Osteocyte (in vitro differentiated cells): ENCODE data around the gene CFAP45. TPM values are rescaled to one million over a fixed set of nuclear protein-coding genes. Genes with fewer than 3 reads are reported as not detected.

Experiments used
- DNase-seq: peaks from one replicate; pipeline ENCODE4 v3.0.0; 2021; ENCODE audit warnings: mixed read lengths; ENCODE audit not compliant: unreplicated experiment; ENCODE audit errors: extremely low spot score
- H3K27ac Mint-ChIP-seq: one replicate; pipeline ENCODE4 v1.8.0; 2021; ENCODE audit warnings: mild to moderate bottlenecking, mixed read lengths; ENCODE audit not compliant: unreplicated experiment
- H3K27me3 Mint-ChIP-seq: one replicate; pipeline ENCODE4 v1.8.0; 2021; ENCODE audit warnings: mixed read lengths; ENCODE audit not compliant: unreplicated experiment
- H3K36me3 Mint-ChIP-seq: one replicate; pipeline ENCODE4 v1.8.0; 2021; ENCODE audit warnings: mixed read lengths; ENCODE audit not compliant: unreplicated experiment
- H3K4me1 Mint-ChIP-seq: one replicate; pipeline ENCODE4 v1.8.0; 2021; ENCODE audit warnings: mixed read lengths; ENCODE audit not compliant: unreplicated experiment
- H3K4me3 Mint-ChIP-seq: one replicate; pipeline ENCODE4 v1.8.0; 2021; ENCODE audit warnings: mild to moderate bottlenecking, moderate library complexity, mixed read lengths; ENCODE audit not compliant: unreplicated experiment
- H3K9me3 Mint-ChIP-seq: one replicate; pipeline ENCODE4 v1.8.0; 2021; ENCODE audit warnings: mixed read lengths; ENCODE audit not compliant: unreplicated experiment
- total RNA-seq: library from RNA; stranded (reverse); gene quantifications from 2 replicates; pipeline ENCODE4 v1.2.1, GENCODE V29; 2021
- TF ChIP-seq, protein P1 (sequence below): fragments of 200-600 bp; sonication (generic); IDR thresholded peaks from 2 replicates; pipeline ENCODE4 v1.5.0; 2021; ENCODE audit warnings: antibody characterized with exemption, mild to moderate bottlenecking, moderate library complexity

The CFAP45 gene
- total RNA-seq, 1 donor from 2014 or later, result 0.83 TPM

DNA sequence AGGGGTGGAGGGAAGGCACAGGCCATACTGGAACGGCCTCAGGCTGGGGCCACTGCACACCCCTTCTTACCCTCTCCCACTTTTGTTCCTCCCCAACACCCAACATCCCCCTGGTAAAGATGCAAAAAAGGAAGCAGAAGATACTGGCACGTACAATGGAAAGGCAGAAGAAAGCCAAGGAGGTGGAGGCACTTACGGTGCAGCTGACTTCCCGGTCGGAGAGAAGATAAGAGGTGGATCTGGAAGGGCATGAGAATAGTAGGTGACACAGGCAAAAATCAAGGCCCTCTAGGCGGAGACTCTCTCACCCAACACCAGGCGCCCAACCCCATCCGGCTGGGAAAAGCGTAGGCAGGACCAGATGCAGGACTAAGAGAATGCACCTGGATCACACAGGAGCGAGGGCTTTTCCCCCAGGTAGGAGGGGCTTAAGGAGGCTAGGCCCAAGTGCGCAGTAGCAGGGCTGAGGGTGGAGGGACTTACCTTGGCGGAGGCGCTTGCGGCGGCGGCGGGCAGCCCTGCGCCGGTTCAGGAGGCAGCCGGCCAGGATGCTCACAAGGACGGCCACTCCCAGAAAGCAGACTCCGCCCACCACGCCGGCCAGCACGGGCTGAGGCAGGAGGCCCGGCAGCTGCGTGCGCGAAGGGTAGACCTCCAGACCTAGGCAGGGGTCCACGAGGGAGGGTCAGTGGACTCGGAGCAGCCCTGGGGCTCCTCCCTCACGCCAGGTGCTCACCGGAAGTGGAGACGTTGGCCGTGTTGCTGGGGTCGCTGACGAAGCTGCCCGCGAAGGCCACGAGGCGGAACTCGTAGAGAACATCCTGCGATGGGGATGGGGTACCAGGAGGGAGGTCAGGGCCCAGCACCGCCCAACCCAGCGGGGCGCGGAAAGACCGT, 29.4 kb upstream of the CFAP45 start:
- peaks cover 5% of the 10 kb centered on the region for H3K27me3 Mint-ChIP-seq
- peaks cover 11% of the 10 kb centered on the region for H3K4me1 Mint-ChIP-seq
- H3K4me3 Mint-ChIP-seq, result no peak overlapping the region
- H3K27ac Mint-ChIP-seq, result no peak overlapping the region
- no peak for DNase-seq
- H3K9me3 Mint-ChIP-seq, result no peaks in the 10 kb centered on the region
- TF ChIP-seq, protein P1, sequence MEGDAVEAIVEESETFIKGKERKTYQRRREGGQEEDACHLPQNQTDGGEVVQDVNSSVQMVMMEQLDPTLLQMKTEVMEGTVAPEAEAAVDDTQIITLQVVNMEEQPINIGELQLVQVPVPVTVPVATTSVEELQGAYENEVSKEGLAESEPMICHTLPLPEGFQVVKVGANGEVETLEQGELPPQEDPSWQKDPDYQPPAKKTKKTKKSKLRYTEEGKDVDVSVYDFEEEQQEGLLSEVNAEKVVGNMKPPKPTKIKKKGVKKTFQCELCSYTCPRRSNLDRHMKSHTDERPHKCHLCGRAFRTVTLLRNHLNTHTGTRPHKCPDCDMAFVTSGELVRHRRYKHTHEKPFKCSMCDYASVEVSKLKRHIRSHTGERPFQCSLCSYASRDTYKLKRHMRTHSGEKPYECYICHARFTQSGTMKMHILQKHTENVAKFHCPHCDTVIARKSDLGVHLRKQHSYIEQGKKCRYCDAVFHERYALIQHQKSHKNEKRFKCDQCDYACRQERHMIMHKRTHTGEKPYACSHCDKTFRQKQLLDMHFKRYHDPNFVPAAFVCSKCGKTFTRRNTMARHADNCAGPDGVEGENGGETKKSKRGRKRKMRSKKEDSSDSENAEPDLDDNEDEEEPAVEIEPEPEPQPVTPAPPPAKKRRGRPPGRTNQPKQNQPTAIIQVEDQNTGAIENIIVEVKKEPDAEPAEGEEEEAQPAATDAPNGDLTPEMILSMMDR, result no peak
- H3K36me3 Mint-ChIP-seq, result no peaks in the 10 kb centered on the region

DNA sequence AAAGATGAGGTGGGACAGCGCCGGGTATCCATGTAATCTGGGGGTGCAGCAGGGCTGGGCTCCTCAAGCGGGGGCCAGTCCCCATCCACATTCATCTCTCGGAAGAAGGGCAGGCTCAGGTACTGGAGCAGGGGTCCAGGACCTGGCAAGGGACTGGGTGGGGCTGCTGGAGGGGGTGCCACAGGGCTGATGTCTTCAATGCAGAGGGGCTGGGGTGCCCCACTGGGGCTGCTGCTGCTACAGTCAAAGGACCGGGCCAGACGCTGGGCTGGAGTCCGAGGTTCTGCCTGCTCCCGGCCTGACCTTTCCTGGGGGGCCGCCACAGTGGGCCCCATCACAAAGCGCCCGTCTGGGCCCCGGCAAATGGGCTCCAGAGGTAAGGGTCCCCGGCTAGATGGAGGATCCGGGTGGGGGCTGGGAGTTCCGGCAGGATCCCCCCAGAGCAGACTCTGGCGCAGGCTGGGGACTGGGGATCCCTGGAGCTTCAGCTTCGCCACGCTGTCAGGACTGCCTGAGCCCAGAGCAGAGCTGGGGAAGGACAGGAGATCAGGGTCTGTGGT, 28.6 kb upstream of the CFAP45 start:
- H3K9me3 Mint-ChIP-seq, result no peaks in the 10 kb centered on the region
- no peak overlapping the region for H3K27ac Mint-ChIP-seq
- peaks cover 5% of the 10 kb centered on the region for H3K27me3 Mint-ChIP-seq
- DNase-seq, result no peak
- H3K36me3 Mint-ChIP-seq, result no peaks in the 10 kb centered on the region
- H3K4me3 Mint-ChIP-seq, result no peak overlapping the region
- TF ChIP-seq, protein P1, result no peak
- peaks cover 18% of the 10 kb centered on the region for H3K4me1 Mint-ChIP-seq

DNA sequence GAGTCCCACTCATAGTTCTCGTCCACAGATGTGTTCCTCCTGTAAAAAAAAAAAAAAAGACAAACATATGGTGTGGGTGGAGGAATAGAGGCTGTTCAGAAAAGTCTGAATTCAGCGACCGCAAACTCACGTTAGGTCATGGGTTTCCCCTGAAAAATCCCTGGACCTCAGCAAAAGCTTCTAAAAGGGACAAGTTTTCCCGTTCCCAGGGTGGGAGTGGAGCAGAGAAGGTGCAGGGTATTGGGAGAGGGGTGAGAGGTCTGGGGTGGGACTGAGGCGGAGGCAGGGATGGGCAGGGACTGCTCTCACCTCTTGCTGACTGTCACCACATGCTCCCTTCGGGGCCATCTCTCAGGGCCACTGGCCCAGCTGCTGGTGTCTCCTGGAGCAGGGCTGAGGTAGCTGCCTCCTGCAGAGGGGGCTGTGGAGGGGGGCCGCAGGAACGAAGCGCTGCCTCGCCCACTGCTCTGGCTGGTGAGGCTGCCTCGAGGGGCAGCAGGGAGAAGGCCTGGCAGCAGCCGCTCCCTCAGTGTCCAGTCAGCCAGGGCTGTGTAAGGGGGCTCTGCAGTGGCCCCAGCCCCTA, 28.0 kb upstream of the CFAP45 start:
- H3K27ac Mint-ChIP-seq, result no peak overlapping the region

DNA sequence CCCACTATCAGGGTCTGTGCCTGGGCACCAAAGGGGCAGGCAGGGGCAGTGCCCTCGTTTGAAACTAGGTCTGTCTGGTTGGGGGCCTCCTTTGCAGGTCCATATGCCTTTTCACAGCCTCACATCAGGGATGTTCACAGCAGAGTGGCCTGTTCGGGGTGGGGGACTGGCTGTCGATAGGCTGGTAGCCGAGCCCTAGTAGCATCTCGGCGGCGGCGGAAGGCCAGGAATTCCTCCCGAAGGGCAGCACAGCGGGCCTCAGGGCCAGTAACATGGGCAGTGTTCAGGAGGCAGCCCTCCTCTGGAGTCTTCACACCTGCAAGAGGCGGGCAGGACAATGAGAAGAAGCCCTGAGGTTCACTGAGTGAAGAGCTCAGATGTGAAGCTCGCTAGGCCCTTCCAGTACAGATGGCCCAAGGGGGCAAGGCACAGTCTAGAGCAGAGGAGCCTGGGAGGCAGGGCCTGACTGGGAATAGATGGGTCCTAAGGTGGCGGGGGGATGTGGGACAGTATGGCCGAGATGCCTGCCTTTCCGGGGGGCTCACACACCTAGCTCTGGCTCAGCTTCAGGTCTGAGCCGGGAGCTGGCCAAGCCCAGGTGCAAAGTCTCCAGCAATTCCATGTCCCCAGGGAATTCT, 27.4 kb upstream of the CFAP45 start:
- Mint-ChIP-seq H3K27ac (no peak overlapping the region), H3K4me3 (no peak overlapping the region), H3K36me3 (no peaks in the 10 kb centered on the region), H3K4me1 (peaks cover 31% of the 10 kb centered on the region), H3K9me3 (no peaks in the 10 kb centered on the region), H3K27me3 (peaks cover 5% of the 10 kb centered on the region)
- TF ChIP-seq, protein P1, result no peak
- DNase-seq, result no peak

More for the DNA sequence above, 28.0 kb upstream of the CFAP45 start:
- H3K9me3 Mint-ChIP-seq, result no peaks in the 10 kb centered on the region
- no peaks in the 10 kb centered on the region for H3K36me3 Mint-ChIP-seq
- no peak for DNase-seq
- no peak overlapping the region for H3K4me3 Mint-ChIP-seq
- H3K4me1 Mint-ChIP-seq, result peaks cover 25% of the 10 kb centered on the region
- H3K27me3 Mint-ChIP-seq, result peaks cover 5% of the 10 kb centered on the region
- TF ChIP-seq, protein P1, result no peak
